H1 (cell line): ENCODE data around the gene SH3BP5. TPM values are rescaled to one million over a fixed set of nuclear protein-coding genes. Genes with fewer than 3 reads are reported as not detected.

Experiments used
- ASH2L ChIP-seq: fragments of 200-600, 300-600 bp; sonication (generic); IDR thresholded peaks from one replicate; pipeline ENCODE4 v1.7.1; 2017; ENCODE audit warnings: low read length
- BCL11A ChIP-seq, 2 experiments: IDR thresholded peaks; one replicate each; pipeline ENCODE4 v1.6.1; 2011; ENCODE audit warnings: low read depth in 2 of 2, low read length in 2 of 2, mild to moderate bottlenecking in 2 of 2
- CBX8 ChIP-seq: fragments of 300-800, 300-1000 bp; sonication (generic); IDR thresholded peaks from 2 replicates; pipeline ENCODE4 v1.7.1; 2016; ENCODE audit warnings: low read depth, low read length, borderline replicate concordance
- CTBP2 ChIP-seq: IDR thresholded peaks from 2 replicates; pipeline ENCODE4 v1.7.0; 2011; ENCODE audit warnings: borderline replicate concordance, mild to moderate bottlenecking, moderate library complexity, mixed read lengths, low read length; ENCODE audit not compliant: insufficient read depth, insufficient read length
- NANOG ChIP-seq: IDR thresholded peaks from 2 replicates; pipeline ENCODE4 v1.6.1; 2011; ENCODE audit warnings: low read length, low read depth, mild to moderate bottlenecking, inconsistent platforms; ENCODE audit not compliant: insufficient read depth, poor library complexity, severe bottlenecking
- SIRT6 ChIP-seq: IDR thresholded peaks from one replicate; pipeline ENCODE4 v1.7.1; 2012; ENCODE audit warnings: low read length, inconsistent platforms
- polyA plus RNA-seq, 7 experiments: library from polyadenylated mRNA; depleted of rRNA in 3 of 7; stranded (reverse) in 5 of 7; unstranded in 2 of 7; fragments of >200 nt in 5 of 7; fragments of 200-250 nt in 2 of 7; gene quantifications; 1 replicate in 5 of 7; 2 replicates in 1 of 7; 4 replicates in 1 of 7; pipeline versions ENCODE4 v1.2.1 to v1.2.3, GENCODE V29; 2011 to 2013; ENCODE audit warnings: missing spikeins in 2 of 7, mixed read lengths in 2 of 7
- total RNA-seq: library from RNA; stranded (reverse); fragmentation: NEBNext Ultra II Directional; extraction: Animal tissue kit (Norgen Biotek cat#: 25700); gene quantifications from 2 replicates; pipeline ENCODE4 v1.2.1, GENCODE V29; 2021
- TF ChIP-seq, protein P1 (sequence below): fragments of 300-600 bp; sonication (generic); IDR thresholded peaks from 2 replicates; pipeline ENCODE4 v1.7.1; 2012; ENCODE audit warnings: low read length, moderate library complexity, mild to moderate bottlenecking, inconsistent platforms; ENCODE audit not compliant: insufficient replicate concordance
- TF ChIP-seq, protein P2 (sequence below): IDR thresholded peaks from 2 replicates; pipeline ENCODE4 v1.6.1; 2012; ENCODE audit warnings: low read length, inconsistent platforms

Gene SH3BP5
- total and polyA plus RNA-seq, 2 of the 8 experiments (the other 6 are each of a cell fraction or from before 2014, with no cell fraction given) = 7.1 to 9.7 TPM

DNA sequence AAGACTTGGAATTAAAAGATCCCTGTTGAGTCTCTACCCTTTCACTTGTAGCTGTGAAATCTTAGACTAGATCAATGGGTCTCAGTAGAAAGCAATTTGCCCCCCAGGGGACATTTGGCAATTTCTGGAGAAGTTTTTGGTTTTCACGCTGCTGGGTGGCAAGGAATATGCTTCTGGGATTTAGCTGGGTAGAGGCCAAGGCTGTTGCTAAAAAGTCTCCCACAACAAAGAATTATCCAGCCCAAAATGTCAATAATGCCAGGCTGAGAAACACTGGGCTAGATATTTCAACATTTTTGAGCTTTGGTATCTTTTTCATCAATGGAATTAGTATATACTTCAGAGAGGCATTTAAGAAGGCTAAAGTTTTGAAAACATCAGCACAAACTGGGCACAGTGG is 117.6 kb downstream of the SH3BP5 start (continued):
- TF ChIP-seq, protein P1, sequence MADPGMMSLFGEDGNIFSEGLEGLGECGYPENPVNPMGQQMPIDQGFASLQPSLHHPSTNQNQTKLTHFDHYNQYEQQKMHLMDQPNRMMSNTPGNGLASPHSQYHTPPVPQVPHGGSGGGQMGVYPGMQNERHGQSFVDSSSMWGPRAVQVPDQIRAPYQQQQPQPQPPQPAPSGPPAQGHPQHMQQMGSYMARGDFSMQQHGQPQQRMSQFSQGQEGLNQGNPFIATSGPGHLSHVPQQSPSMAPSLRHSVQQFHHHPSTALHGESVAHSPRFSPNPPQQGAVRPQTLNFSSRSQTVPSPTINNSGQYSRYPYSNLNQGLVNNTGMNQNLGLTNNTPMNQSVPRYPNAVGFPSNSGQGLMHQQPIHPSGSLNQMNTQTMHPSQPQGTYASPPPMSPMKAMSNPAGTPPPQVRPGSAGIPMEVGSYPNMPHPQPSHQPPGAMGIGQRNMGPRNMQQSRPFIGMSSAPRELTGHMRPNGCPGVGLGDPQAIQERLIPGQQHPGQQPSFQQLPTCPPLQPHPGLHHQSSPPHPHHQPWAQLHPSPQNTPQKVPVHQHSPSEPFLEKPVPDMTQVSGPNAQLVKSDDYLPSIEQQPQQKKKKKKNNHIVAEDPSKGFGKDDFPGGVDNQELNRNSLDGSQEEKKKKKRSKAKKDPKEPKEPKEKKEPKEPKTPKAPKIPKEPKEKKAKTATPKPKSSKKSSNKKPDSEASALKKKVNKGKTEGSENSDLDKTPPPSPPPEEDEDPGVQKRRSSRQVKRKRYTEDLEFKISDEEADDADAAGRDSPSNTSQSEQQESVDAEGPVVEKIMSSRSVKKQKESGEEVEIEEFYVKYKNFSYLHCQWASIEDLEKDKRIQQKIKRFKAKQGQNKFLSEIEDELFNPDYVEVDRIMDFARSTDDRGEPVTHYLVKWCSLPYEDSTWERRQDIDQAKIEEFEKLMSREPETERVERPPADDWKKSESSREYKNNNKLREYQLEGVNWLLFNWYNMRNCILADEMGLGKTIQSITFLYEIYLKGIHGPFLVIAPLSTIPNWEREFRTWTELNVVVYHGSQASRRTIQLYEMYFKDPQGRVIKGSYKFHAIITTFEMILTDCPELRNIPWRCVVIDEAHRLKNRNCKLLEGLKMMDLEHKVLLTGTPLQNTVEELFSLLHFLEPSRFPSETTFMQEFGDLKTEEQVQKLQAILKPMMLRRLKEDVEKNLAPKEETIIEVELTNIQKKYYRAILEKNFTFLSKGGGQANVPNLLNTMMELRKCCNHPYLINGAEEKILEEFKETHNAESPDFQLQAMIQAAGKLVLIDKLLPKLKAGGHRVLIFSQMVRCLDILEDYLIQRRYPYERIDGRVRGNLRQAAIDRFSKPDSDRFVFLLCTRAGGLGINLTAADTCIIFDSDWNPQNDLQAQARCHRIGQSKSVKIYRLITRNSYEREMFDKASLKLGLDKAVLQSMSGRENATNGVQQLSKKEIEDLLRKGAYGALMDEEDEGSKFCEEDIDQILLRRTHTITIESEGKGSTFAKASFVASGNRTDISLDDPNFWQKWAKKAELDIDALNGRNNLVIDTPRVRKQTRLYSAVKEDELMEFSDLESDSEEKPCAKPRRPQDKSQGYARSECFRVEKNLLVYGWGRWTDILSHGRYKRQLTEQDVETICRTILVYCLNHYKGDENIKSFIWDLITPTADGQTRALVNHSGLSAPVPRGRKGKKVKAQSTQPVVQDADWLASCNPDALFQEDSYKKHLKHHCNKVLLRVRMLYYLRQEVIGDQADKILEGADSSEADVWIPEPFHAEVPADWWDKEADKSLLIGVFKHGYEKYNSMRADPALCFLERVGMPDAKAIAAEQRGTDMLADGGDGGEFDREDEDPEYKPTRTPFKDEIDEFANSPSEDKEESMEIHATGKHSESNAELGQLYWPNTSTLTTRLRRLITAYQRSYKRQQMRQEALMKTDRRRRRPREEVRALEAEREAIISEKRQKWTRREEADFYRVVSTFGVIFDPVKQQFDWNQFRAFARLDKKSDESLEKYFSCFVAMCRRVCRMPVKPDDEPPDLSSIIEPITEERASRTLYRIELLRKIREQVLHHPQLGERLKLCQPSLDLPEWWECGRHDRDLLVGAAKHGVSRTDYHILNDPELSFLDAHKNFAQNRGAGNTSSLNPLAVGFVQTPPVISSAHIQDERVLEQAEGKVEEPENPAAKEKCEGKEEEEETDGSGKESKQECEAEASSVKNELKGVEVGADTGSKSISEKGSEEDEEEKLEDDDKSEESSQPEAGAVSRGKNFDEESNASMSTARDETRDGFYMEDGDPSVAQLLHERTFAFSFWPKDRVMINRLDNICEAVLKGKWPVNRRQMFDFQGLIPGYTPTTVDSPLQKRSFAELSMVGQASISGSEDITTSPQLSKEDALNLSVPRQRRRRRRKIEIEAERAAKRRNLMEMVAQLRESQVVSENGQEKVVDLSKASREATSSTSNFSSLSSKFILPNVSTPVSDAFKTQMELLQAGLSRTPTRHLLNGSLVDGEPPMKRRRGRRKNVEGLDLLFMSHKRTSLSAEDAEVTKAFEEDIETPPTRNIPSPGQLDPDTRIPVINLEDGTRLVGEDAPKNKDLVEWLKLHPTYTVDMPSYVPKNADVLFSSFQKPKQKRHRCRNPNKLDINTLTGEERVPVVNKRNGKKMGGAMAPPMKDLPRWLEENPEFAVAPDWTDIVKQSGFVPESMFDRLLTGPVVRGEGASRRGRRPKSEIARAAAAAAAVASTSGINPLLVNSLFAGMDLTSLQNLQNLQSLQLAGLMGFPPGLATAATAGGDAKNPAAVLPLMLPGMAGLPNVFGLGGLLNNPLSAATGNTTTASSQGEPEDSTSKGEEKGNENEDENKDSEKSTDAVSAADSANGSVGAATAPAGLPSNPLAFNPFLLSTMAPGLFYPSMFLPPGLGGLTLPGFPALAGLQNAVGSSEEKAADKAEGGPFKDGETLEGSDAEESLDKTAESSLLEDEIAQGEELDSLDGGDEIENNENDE = no peak
- TF ChIP-seq CBX8 (no peak), CTBP2 (no peak), ASH2L (no peak), BCL11A (IDR thresholded peaks at IDR 0.05; ENCODE audit: low read depth in 2 of 2, low read length in 2 of 2) (no peak), NANOG (no peak), SIRT6 (no peak)
- TF ChIP-seq, protein P2, sequence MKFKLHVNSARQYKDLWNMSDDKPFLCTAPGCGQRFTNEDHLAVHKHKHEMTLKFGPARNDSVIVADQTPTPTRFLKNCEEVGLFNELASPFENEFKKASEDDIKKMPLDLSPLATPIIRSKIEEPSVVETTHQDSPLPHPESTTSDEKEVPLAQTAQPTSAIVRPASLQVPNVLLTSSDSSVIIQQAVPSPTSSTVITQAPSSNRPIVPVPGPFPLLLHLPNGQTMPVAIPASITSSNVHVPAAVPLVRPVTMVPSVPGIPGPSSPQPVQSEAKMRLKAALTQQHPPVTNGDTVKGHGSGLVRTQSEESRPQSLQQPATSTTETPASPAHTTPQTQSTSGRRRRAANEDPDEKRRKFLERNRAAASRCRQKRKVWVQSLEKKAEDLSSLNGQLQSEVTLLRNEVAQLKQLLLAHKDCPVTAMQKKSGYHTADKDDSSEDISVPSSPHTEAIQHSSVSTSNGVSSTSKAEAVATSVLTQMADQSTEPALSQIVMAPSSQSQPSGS = no peak
